ENCODE data around the gene TICAM2. TPM values are rescaled to one million over a fixed set of nuclear protein-coding genes. Genes with fewer than 3 reads are reported as not detected.

TICAM2 gene
- total and polyA plus RNA-seq, 10 of the 15 experiments (the other 5 are each of a cell fraction or from before 2014, with no cell fraction given): 0.14 to 7.0 (median 2.9) TPM

- in situ Hi-C loops (cut with MboI): no loop called here
- no peaks in the 10 kb centered on the region for H3K36me3 ChIP-seq (ENCODE audit: control insufficient read depth in 2 of 2, insufficient read depth in 2 of 2, low read length in 1 of 2)
- no peak overlapping the region for H3K9ac ChIP-seq (ENCODE audit: control insufficient read depth, insufficient read depth, low read length)
- no peaks in the 10 kb centered on the region for H3K9me3 ChIP-seq (replicated peaks; ENCODE audit: control insufficient read depth, insufficient read depth, low read length)
- intact Hi-C loops (cut with micrococcal nuclease; ENCODE audit: unreplicated experiment): loop anchor here (5.0 kb wide), 1 partner anchor 507 kb away; no protein-coding TSS in a partner anchor
- DNase-seq (ENCODE audit: low read depth, low spot score) (no peak), FAIRE-seq (no peak), ATAC-seq (no peak)
- H4K20me1 ChIP-seq (ENCODE audit: control insufficient read depth, insufficient read depth): no peaks in the 10 kb centered on the region
- H3K4me1 ChIP-seq (ENCODE audit: control insufficient read depth, insufficient read depth, low read length): peaks cover 7% of the 10 kb centered on the region
- H3K4me2 ChIP-seq (ENCODE audit: control insufficient read depth, insufficient read depth): no peak overlapping the region
- H2AFZ ChIP-seq (ENCODE audit: control insufficient read depth, low read depth, low read length): no peak overlapping the region
- H3K79me2 ChIP-seq (ENCODE audit: control insufficient read depth, insufficient read depth, low read length): peaks cover 15% of the 10 kb centered on the region
- 82% methylated on average over 1 of the region's 1 CpG for WGBS (ENCODE audit: insufficient coverage, insufficient replicate concordance, low lambda C conversion rate, missing lambda C conversion rate)
- no peak overlapping the region for H3K4me3 ChIP-seq
- ChIA-PET RAD21 (ENCODE audit: unreplicated experiment) (interaction anchor here (0.7 kb wide), 1 partner anchor 79 kb away, joined by 3 read pairs; no protein-coding TSS in a partner anchor), POLR2A (no interaction called here), CTCF (interaction anchor here (1.1 to 2.4 kb wide), 4 partner anchors 21 to 438 kb away, joined by 3 to 9 read pairs (median 4); no protein-coding TSS in a partner anchor), SMC1A (ENCODE audit: uncharacterized antibody, unreplicated experiment) (interaction anchor here (0.8 to 1.9 kb wide), 7 partner anchors 13 to 440 kb away, joined by 3 to 8 read pairs (median 3); no protein-coding TSS in a partner anchor)
- H3K27me3 ChIP-seq (replicated peaks in 1 of 2; ENCODE audit: control insufficient read depth in 2 of 2, insufficient read depth in 2 of 2, low read length in 1 of 2): peaks cover 2 to 4% of the 10 kb centered on the region in 2 experiments; a peak in 2 of 4 replicates
- BruUV-seq (replicated peaks): no TSS peak
- H3K27ac ChIP-seq (ENCODE audit: control insufficient read depth, insufficient read depth): no peak overlapping the region
- TF ChIP-seq SPI1 (IDR thresholded peaks at IDR 0.05; ENCODE audit: borderline replicate concordance, insufficient read depth, low read depth, low read length): no peak
- TF ChIP-seq SIX5 (IDR thresholded peaks at IDR 0.05; ENCODE audit: low read depth, low read length, severe bottlenecking): no peak
- no peak for TF ChIP-seq SUPT20H (IDR thresholded peaks at IDR 0.05; ENCODE audit: borderline replicate concordance, control insufficient read depth, low read depth, low read length)
- TF ChIP-seq BCL11A (IDR thresholded peaks at IDR 0.05; ENCODE audit: low read depth, low read length): no peak
- TF ChIP-seq FOXK2 (IDR thresholded peaks at IDR 0.05): no peak
- TF ChIP-seq NRF1 (conservative IDR thresholded peaks at IDR 0.05; ENCODE audit: low read depth, low read length): no peak
- no peak for TF ChIP-seq RCOR1 (conservative IDR thresholded peaks at IDR 0.05; ENCODE audit: low read depth, low read length)
- TF ChIP-seq KLF5 (IDR thresholded peaks at IDR 0.05; ENCODE audit: partially characterized antibody): no peak
- no peak for TF ChIP-seq CBFB (IDR thresholded peaks at IDR 0.05; ENCODE audit: low read depth)
- TF ChIP-seq, protein P1, sequence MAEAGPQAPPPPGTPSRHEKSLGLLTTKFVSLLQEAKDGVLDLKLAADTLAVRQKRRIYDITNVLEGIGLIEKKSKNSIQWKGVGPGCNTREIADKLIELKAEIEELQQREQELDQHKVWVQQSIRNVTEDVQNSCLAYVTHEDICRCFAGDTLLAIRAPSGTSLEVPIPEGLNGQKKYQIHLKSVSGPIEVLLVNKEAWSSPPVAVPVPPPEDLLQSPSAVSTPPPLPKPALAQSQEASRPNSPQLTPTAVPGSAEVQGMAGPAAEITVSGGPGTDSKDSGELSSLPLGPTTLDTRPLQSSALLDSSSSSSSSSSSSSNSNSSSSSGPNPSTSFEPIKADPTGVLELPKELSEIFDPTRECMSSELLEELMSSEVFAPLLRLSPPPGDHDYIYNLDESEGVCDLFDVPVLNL (IDR thresholded peaks at IDR 0.05; ENCODE audit: low read depth, low read length): no peak
- TF ChIP-seq CHD2 (IDR thresholded peaks at IDR 0.05; ENCODE audit: borderline replicate concordance, low read depth, low read length): no peak
- no peak for TF ChIP-seq YBX1 (IDR thresholded peaks at IDR 0.05)
- TF ChIP-seq MEF2A (IDR thresholded peaks at IDR 0.05; ENCODE audit: insufficient read depth, low read depth, low read length): no peak
- TF ChIP-seq, protein P2, sequence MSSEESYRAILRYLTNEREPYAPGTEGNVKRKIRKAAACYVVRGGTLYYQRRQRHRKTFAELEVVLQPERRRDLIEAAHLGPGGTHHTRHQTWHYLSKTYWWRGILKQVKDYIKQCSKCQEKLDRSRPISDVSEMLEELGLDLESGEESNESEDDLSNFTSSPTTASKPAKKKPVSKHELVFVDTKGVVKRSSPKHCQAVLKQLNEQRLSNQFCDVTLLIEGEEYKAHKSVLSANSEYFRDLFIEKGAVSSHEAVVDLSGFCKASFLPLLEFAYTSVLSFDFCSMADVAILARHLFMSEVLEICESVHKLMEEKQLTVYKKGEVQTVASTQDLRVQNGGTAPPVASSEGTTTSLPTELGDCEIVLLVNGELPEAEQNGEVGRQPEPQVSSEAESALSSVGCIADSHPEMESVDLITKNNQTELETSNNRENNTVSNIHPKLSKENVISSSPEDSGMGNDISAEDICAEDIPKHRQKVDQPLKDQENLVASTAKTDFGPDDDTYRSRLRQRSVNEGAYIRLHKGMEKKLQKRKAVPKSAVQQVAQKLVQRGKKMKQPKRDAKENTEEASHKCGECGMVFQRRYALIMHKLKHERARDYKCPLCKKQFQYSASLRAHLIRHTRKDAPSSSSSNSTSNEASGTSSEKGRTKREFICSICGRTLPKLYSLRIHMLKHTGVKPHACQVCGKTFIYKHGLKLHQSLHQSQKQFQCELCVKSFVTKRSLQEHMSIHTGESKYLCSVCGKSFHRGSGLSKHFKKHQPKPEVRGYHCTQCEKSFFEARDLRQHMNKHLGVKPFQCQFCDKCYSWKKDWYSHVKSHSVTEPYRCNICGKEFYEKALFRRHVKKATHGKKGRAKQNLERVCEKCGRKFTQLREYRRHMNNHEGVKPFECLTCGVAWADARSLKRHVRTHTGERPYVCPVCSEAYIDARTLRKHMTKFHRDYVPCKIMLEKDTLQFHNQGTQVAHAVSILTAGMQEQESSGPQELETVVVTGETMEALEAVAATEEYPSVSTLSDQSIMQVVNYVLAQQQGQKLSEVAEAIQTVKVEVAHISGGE (CRISPR knock-in tag; IDR thresholded peaks at IDR 0.05): no peak
- TF ChIP-seq SMAD5 (IDR thresholded peaks at IDR 0.05; ENCODE audit: low read depth): no peak
- no peak for TF ChIP-seq E2F8 (IDR thresholded peaks at IDR 0.05; ENCODE audit: low read depth, partially characterized antibody)
- no peak for TF ChIP-seq YY1 (IDR thresholded peaks at IDR 0.05; ENCODE audit: low read depth, low read length)
Observed at GRCh38 chr5:115629903-115630302, 27.6 kb upstream of the TICAM2 start.

Measured in GM12878 (cell line).